GM12892 (cell line): ENCODE results near the gene ANKRD40.

ENCODE experiments used
- POLR2A ChIP-seq: IDR thresholded peaks from 2 replicates; pipeline ENCODE4 v1.6.1; 2011; ENCODE audit warnings: low read depth, low read length, control low read depth
- TAF1 ChIP-seq: IDR thresholded peaks from 2 replicates; pipeline ENCODE4 v1.6.1; 2011; ENCODE audit warnings: low read depth, mild to moderate bottlenecking, control low read depth, low read length, borderline replicate concordance

DNA sequence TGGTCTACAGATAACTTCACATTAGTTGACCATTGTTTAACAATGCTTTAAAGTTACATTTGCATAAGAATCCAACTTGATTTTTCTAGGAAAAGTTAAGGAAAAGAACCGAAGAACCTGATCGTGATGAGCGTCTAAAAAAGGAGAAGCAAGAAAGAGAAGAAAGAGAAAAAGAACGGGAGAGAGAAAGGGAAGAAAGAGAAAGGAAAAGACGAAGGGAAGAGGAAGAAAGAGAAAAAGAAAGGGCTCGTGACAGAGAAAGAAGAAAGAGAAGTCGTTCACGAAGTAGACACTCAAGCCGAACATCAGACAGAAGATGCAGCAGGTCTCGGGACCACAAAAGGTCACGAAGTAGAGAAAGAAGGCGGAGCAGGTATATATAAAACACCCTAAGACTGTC is 37.9 kb upstream of the ANKRD40 start:
- TF ChIP-seq POLR2A (no peak), TAF1 (no peak)
